HCT116 (cell line): Measurements from ENCODE around the gene LAMB4. TPM values are rescaled to one million over a fixed set of nuclear protein-coding genes. Genes with fewer than 3 reads are reported as not detected.

ENCODE experiments used
- ATAC-seq: fragments of 200-7000 bp; cut with Tn5 transposase; 2 replicates; pipeline ENCODE4 v1.9.1; 2020; ENCODE audit warnings: mild to moderate bottlenecking, moderate library complexity
- BruUV-seq: library from RNA; stranded (reverse); fragments of 400-500 nt; replicated peaks from 2 replicates; lab custom pipeline; 2021; lab: Mats Ljungman, UMichigan
- CTCF ChIA-PET: fragments of 300-600 bp; sonication (Branson Sonifier 250); formaldehyde crosslinking; loops from one replicate; lab custom pipeline; 2021; ENCODE audit warnings: antibody characterized with exemption; lab: Charles Lee
- POLR2A ChIA-PET: fragments of 300-600, 350-600 bp; sonication (Branson Sonifier 250); formaldehyde crosslinking; loops from one replicate; lab custom pipeline; 2021; ENCODE audit warnings: antibody characterized with exemption; lab: Charles Lee
- RAD21 ChIA-PET, 2 experiments: fragments of 300-600 bp; sonication (Branson Sonifier 250); formaldehyde crosslinking; loops; one replicate each; lab custom pipeline; 2023; ENCODE audit warnings: low total read pairs in 2 of 2; ENCODE audit not compliant: uncharacterized antibody in 2 of 2, unreplicated experiment in 2 of 2, low non-redundant PET in 1 of 2; lab: Charles Lee
- DNase-seq: peaks from one replicate; pipeline ENCODE4 v3.0.0-alpha.2; 2010; ENCODE audit warnings: low read depth, low spot score
- H2AFZ ChIP-seq: fragments of 200-600 bp; shearing (Covaris generic), sonication (generic); 2 replicates; pipeline ENCODE4 v1.6.1; 2017; ENCODE audit warnings: low read depth, mixed run types, mixed read lengths, antibody characterized with exemption, low read length; ENCODE audit not compliant: poor library complexity, severe bottlenecking
- H3K27ac ChIP-seq: 2 replicates; pipeline ENCODE4 v1.5.1; 2012; ENCODE audit warnings: low read depth, low read length
- H3K27me3 ChIP-seq: fragments of 200-600 bp; sonication (generic); 2 replicates; pipeline ENCODE4 v1.6.1; 2016; ENCODE audit warnings: mixed run types, low read length, mixed read lengths; ENCODE audit not compliant: insufficient read depth
- H3K36me3 ChIP-seq, 2 experiments: fragments of 200-500 bp in 1 of 2; fragments of 200-600 bp in 1 of 2; sonication (Bioruptor generic) in 1 of 2; sonication (generic) in 1 of 2; 2 replicates each; pipeline versions ENCODE4 v1.5.1 to v1.6.1; 2014 to 2016; ENCODE audit warnings: low read length in 2 of 2, inconsistent platforms in 1 of 2, mixed read lengths in 1 of 2, mixed run types in 1 of 2; ENCODE audit not compliant: insufficient read depth in 2 of 2, control insufficient read depth in 1 of 2
- H3K4me1 ChIP-seq, 2 experiments: fragments of 200-600 bp in 1 of 2; sonication (generic) in 1 of 2; 2 replicates each; pipeline versions ENCODE4 v1.5.1 to v1.6.1; 2012 to 2017; ENCODE audit warnings: low read length in 2 of 2, inconsistent platforms in 1 of 2, mild to moderate bottlenecking in 1 of 2, mixed read lengths in 1 of 2, mixed run types in 1 of 2, moderate library complexity in 1 of 2; ENCODE audit not compliant: insufficient read depth in 2 of 2, control insufficient read depth in 1 of 2
- H3K4me2 ChIP-seq: fragments of 200-600 bp; sonication (generic); 2 replicates; pipeline ENCODE4 v1.6.1; 2017; ENCODE audit warnings: mixed run types, low read length, mixed read lengths
- H3K4me3 ChIP-seq, 2 experiments: fragments of 200-600 bp in 1 of 2; sonication (generic) in 1 of 2; replicated peaks in 1 of 2; 2 replicates each; pipeline ENCODE4 v1.5.1; 2011 to 2016; ENCODE audit warnings: low read length in 2 of 2, control low read depth in 1 of 2, low read depth in 1 of 2, mild to moderate bottlenecking in 1 of 2, mixed read lengths in 1 of 2, mixed run types in 1 of 2
- H3K79me2 ChIP-seq: fragments of 200-600 bp; sonication (generic); 2 replicates; pipeline ENCODE4 v1.6.1; 2017; ENCODE audit warnings: mild to moderate bottlenecking, mixed run types, low read length, moderate library complexity, mixed read lengths; ENCODE audit not compliant: insufficient read depth
- H3K9ac ChIP-seq: fragments of 200-600 bp; sonication (generic); 2 replicates; pipeline ENCODE4 v1.6.1; 2016; ENCODE audit warnings: low read length, mixed read lengths
- H3K9me2 ChIP-seq: fragments of 200-600 bp; sonication (generic), shearing (Covaris generic); 2 replicates; pipeline ENCODE4 v1.6.1; 2017; ENCODE audit warnings: mixed run types, mild to moderate bottlenecking, moderate library complexity; ENCODE audit not compliant: insufficient read depth
- H3K9me3 ChIP-seq, 2 experiments: fragments of 200-500 bp in 1 of 2; fragments of 200-600 bp in 1 of 2; sonication (Bioruptor generic) in 1 of 2; sonication (generic) in 1 of 2; 2 replicates each; pipeline ENCODE4 v1.6.1; 2014 to 2017; ENCODE audit warnings: low read length in 2 of 2, mixed read lengths in 2 of 2, inconsistent platforms in 1 of 2, low read depth in 1 of 2, mild to moderate bottlenecking in 1 of 2, mixed run types in 1 of 2, moderate library complexity in 1 of 2; ENCODE audit not compliant: control insufficient read depth in 1 of 2, insufficient read depth in 1 of 2
- H4K20me1 ChIP-seq: fragments of 200-600 bp; sonication (generic), shearing (Covaris generic); 2 replicates; pipeline ENCODE4 v1.6.1; 2017; ENCODE audit warnings: mixed run types, mild to moderate bottlenecking, moderate library complexity; ENCODE audit not compliant: insufficient read depth
- CEBPB ChIP-seq: IDR thresholded peaks from 2 replicates; pipeline ENCODE4 v1.6.1; 2012; ENCODE audit warnings: low read depth
- CTCF ChIP-seq, 3 experiments: fragments of 200-600 bp in 1 of 3; sonication (generic) in 1 of 3; IDR thresholded peaks in 2 of 3; conservative IDR thresholded peaks in 1 of 3; 2 replicates each; pipeline ENCODE4 v1.5.1; 2012 to 2017; ENCODE audit warnings: low read depth in 2 of 3, low read length in 2 of 3, antibody characterized with exemption in 1 of 3, borderline replicate concordance in 1 of 3, control low read depth in 1 of 3, mild to moderate bottlenecking in 1 of 3, mixed read lengths in 1 of 3, mixed run types in 1 of 3, moderate library complexity in 1 of 3; ENCODE audit not compliant: insufficient read depth in 1 of 3
- ELF1 ChIP-seq: IDR thresholded peaks from 2 replicates; pipeline ENCODE4 v1.6.1; 2012; ENCODE audit warnings: low read depth, borderline replicate concordance
- FOSL1 ChIP-seq: IDR thresholded peaks from 2 replicates; pipeline ENCODE4 v1.6.1; 2012; ENCODE audit warnings: low read depth
- JUND ChIP-seq: IDR thresholded peaks from 2 replicates; pipeline ENCODE4 v1.6.1; 2012
- POLR2AphosphoS5 ChIP-seq: IDR thresholded peaks from 2 replicates; pipeline ENCODE4 v1.6.1; 2011; ENCODE audit warnings: mild to moderate bottlenecking, low read depth, low read length, moderate library complexity
- RAD21 ChIP-seq: IDR thresholded peaks from 2 replicates; pipeline ENCODE4 v1.6.1; 2012; ENCODE audit warnings: low read depth, mild to moderate bottlenecking
- REST ChIP-seq: IDR thresholded peaks from 2 replicates; pipeline ENCODE4 v1.6.1; 2012; ENCODE audit warnings: low read depth
- SIN3A ChIP-seq: IDR thresholded peaks from 2 replicates; pipeline ENCODE4 v1.6.1; 2012; ENCODE audit warnings: low read depth
- ZFX ChIP-seq: fragments of 450-650 bp; IDR thresholded peaks from 2 replicates; pipeline ENCODE4 v1.6.1; 2017
- ZNF274 ChIP-seq: fragments of 200-500 bp; sonication (Bioruptor generic); IDR thresholded peaks from 2 replicates; pipeline ENCODE4 v1.6.1; 2014; ENCODE audit warnings: mild to moderate bottlenecking, low read depth, low read length, inconsistent platforms
- intact Hi-C: fragments of 100-400 bp; cut with micrococcal nuclease; formaldehyde crosslinking; loops from 2 replicates; pipeline ENCODE4 v1.10.0; 2022
- total RNA-seq: library from RNA; stranded (reverse); gene quantifications from one replicate; pipeline ENCODE4 v1.2.1, GENCODE V29; 2021; ENCODE audit not compliant: unreplicated experiment

Gene LAMB4
- total RNA-seq, 1 experiment from 2014 or later, result not detected

DNA sequence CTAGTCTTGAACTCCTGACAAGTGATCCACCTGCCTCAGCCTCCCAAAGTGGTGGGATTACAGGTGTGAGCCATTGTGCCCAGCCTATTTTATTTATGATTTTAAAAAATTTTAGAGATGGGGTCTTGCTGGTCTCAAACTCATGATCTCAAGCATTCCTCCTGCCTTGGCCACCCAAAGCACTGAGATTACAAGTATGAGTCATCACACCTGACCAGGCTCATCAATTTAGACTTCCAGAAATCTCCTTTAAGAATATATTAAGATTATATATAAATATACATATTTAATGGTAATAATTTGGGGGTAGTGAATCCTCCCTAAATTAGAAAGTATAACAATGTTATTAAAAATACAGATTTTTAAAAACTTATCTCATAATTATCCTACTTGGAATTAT is 156.3 kb downstream of the LAMB4 start:
- H3K9me2 ChIP-seq, result no peaks in the 10 kb centered on the region
- H3K27ac ChIP-seq, result no peak overlapping the region
- no peak overlapping the region for H3K9ac ChIP-seq
- ATAC-seq, result no peak
- peaks cover 5 to 7% of the 10 kb centered on the region in 2 experiments; a peak in 2 of 4 replicates for H3K36me3 ChIP-seq
- H4K20me1 ChIP-seq, result no peaks in the 10 kb centered on the region
- ChIA-PET RAD21 (no interaction called here), POLR2A (no interaction called here), CTCF (no interaction called here)
- H3K79me2 ChIP-seq, result no peaks in the 10 kb centered on the region
- TF ChIP-seq CEBPB (no peak), SIN3A (no peak), ELF1 (no peak), REST (no peak), ZNF274 (no peak), RAD21 (no peak), JUND (no peak), FOSL1 (no peak), ZFX (no peak), POLR2AphosphoS5 (no peak), CTCF (IDR thresholded peaks at IDR 0.05 in 2 of 3, conservative IDR thresholded peaks at IDR 0.05 in 1 of 3; ENCODE audit: borderline replicate concordance in 1 of 3, insufficient read depth in 1 of 3, low read depth in 2 of 3, low read length in 2 of 3) (no peak)
- no peak overlapping the region for H3K4me2 ChIP-seq
- no peak overlapping the region for H3K4me3 ChIP-seq
- no peaks in the 10 kb centered on the region for H3K9me3 ChIP-seq
- no peaks in the 10 kb centered on the region for H3K27me3 ChIP-seq
- H2AFZ ChIP-seq, result no peak overlapping the region
- no peak for DNase-seq
- no peaks in the 10 kb centered on the region; a peak in 1 of 4 replicates for H3K4me1 ChIP-seq
- BruUV-seq, result no TSS peak
- intact Hi-C loops, result no loop called here

Other genes starting within 250 kb of the LAMB4 start
- gene DLD, start 239.2 kb downstream of the LAMB4 start, total RNA-seq, result 104 TPM
- gene LAMB1, start 127.2 kb downstream of the LAMB4 start, total RNA-seq, result 32.0 TPM